LNCaP clone FGC (cell line): ENCODE measurements around the gene LHX1.

Experiments used
- DNase-seq: peaks from one replicate; pipeline ENCODE4 v3.0.0-alpha.2; 2011; ENCODE audit warnings: low read depth
- H3K4me3 ChIP-seq: 2 replicates; pipeline ENCODE4 v1.5.1; 2011; ENCODE audit warnings: mild to moderate bottlenecking, low read depth, low read length, control low read depth
- CTCF ChIP-seq: IDR thresholded peaks from 2 replicates; pipeline ENCODE4 v1.5.1; 2012; ENCODE audit warnings: mild to moderate bottlenecking; ENCODE audit not compliant: control insufficient read depth, insufficient read depth; ENCODE audit errors: extremely low read depth

Gene LHX1

DNA sequence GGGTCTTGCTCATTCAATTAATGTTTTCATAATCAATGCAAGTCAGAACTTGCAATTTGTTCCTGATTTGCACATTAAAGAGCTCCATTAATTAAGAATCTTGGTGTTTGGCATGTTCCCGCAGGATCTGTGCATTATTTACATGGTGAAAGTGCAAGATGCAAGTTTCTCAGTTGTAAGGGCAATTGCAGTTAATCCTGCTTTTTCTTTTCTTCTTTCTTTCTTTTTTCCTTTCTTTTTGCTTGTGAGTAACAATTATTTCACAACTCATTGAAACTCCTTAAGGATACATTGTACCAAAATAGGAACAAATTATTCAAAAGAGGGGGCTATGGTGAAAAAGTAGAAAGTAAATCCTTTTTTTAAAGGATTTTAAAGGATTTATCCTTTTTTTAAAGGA lies 35.6 kb downstream of the LHX1 start:
- H3K4me3 ChIP-seq, result no peak overlapping the region
- no peak for DNase-seq
- TF ChIP-seq CTCF, result no peak

DNA sequence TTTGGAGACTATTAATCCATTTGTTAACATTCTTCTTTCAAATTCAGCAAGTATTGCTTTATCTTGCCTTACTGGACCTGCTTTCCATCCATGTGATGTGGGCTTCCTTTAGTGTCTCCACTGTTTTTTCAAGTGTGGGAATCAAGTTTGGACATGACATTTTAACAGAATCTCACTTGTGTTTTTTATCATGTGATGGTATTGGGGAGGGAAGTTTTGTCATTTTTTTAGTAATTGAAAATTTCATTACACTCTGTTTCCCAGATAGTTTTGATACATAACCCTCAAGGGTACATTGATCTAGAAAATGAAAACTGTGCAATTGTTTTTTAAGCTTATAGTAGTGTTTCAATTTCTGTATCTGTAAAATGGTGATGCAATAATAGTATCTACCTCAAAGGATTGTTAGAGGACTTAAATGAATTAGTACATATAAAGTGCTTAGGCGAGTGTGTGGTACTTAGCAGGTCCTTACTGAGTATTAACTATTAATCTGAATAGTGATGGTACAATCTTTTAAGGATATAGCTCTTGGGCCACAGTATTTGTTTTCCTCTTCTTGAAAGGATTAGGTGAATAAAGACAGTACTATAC lies 38.7 kb downstream of the LHX1 start:
- TF ChIP-seq CTCF, result no peak
- DNase-seq, result no peak
- H3K4me3 ChIP-seq, result no peak overlapping the region

DNA sequence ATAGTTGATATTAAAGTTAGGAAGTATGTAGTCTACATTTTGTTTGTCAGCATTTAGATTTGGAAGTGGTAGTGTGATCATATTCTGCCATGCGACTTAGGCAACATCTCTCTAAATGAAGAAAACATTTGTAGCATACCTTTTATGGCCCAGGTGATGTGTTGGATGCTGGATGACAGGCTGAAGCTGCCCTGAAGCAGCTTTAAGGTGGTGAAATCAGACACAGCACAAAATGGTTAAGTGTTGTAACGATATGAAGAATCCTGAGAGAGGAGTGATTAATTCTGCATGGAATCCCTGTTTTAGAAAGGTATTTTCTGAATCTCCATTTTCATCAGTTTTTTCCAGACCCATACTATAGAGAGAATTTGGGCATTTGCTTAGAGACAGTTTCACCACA lies 39.8 kb downstream of the LHX1 start:
- no peak for DNase-seq
- no peak for TF ChIP-seq CTCF
- H3K4me3 ChIP-seq, result no peak overlapping the region

DNA sequence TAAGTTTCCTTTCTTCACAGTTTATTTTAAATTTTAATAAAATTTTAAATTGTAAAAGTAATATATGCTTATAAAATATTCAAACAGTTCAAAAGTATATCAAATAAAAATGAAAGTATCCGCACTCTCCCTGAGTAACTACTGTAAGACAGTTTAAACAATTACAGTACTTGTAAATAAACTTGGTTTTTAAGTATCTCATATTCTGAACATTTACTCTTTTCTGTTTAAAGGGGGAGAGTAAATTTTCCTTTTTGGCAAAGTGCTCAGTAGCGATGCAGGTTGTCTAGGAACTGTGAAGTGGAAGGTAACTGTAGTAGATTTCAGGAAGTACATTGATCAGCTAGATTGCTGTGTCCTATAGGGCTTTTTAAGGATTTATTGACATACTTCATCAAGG lies 40.3 kb downstream of the LHX1 start:
- no peak overlapping the region for H3K4me3 ChIP-seq
- TF ChIP-seq CTCF, result no peak
- no peak for DNase-seq

GRCh38 chr17:36978810-36979564 lies 41.7 kb downstream of the LHX1 start:
- DNase-seq, result no peak
- TF ChIP-seq CTCF, result no peak
- H3K4me3 ChIP-seq, result no peak overlapping the region; the same call in 1 of the 2 replicates

DNA sequence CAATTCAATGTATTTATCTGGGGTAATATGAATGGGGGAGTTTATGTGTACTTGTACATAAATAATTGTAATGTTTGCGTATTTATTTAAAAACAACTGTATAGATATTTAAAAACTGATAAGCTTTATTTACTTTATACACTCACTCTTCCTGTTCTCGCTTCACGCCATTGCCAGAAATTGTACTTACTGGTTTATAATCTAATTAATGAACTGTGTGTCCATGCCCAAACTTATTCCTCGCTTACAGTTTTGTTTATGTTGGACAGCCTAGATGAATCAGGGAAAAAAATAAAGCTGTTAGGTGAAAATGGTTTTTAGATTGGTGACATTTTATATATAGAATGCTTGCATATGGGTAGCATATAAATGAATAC lies 42.3 kb downstream of the LHX1 start:
- H3K4me3 ChIP-seq, result no peak overlapping the region; the same call in 1 of the 2 replicates
- TF ChIP-seq CTCF, result no peak
- peak; percentile 64 for DNase-seq
